CD4-positive, alpha-beta T cell treated with Interferon alpha-2 for 1 hour (primary cell): ENCODE results near the gene FSTL5.

Experiments used
- DNase-seq, 2 donors: peaks; one replicate each; pipeline ENCODE4 v3.0.0-alpha.2; 2020 to 2022

FSTL5 gene

DNA sequence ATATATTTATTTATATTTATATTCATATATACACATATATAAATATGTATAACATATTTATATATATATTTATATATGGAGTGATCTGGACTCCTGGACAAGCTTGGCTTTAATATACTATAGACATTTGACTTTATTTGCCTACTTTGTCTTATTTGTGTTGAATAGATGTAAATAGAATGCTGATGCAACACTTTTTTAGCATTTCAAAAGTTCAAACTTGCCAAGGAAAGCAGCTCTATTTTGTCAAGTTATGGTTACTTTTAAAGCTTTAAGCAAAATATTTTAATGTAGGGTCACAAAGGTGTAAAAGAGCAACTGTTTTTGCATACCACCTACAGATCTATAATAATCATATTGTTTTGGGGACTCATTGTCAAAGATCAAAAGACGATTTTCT lies 61.1 kb downstream of the FSTL5 start:
- DNase-seq, result no peak

DNA sequence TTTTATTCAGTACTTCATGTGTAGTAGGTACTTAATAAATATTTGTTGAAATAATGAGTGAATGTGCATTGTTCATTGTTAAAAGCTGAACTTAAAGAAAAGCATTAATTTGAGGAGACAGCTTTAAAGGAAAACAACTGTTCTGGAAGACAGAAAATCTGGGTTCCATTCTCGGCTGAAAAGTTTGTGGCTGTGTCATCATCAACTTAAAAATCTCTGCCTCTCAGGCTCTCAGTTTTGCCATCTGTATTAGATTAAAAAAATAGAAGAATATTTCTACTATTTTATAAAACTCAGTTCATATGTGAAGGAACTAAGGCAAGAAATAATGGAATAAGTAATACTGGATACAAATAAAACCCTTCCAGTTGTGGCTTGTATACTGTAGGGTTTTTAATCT lies 62.5 kb downstream of the FSTL5 start:
- DNase-seq, result no peak

DNA sequence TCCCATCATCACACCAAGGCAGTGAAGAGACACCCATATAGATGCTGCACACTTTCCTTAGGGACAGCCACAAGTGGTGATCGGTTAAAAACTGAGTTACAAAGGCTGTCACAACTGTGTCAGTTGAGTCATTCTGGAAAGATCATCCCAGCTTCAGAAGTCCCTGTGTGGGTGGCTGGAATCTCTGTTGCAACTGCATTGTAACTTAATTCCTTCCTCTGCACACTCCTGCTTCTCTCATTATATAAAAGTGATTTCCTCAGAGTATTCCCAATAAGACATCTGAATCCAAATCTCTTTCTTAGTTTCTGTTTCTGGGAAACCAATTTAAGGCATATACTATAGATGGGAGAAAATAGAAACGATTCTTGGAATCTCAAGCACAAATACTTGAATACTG lies 88.1 kb downstream of the FSTL5 start:
- DNase-seq, result no peak

GRCh38 chr4:162061214-162061613 lies 102.6 kb downstream of the FSTL5 start:
- DNase-seq, result no peak

- no peak for DNase-seq
Observed at GRCh38 chr4:162059656-162060055, 104.1 kb downstream of the FSTL5 start.

DNA sequence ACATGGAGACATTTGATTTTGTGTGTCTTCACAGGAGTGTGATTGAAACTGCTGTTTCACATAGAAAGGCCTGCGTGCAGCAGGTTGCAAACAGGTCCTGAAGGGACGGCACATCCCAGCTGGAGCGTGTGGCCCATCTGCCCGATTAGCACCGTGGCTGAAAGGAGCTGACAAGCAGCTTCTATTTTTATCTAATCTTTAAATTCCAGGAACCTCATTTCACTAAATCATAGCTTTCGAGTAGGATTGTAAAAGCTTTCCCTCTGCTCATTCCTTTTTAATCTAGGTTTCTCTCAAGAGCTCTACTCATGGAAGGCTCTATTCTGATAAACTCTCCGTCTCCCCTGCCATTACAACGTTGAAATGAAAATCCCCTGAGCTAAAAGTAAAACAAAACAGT lies 106.8 kb downstream of the FSTL5 start:
- DNase-seq, result no peak

DNA sequence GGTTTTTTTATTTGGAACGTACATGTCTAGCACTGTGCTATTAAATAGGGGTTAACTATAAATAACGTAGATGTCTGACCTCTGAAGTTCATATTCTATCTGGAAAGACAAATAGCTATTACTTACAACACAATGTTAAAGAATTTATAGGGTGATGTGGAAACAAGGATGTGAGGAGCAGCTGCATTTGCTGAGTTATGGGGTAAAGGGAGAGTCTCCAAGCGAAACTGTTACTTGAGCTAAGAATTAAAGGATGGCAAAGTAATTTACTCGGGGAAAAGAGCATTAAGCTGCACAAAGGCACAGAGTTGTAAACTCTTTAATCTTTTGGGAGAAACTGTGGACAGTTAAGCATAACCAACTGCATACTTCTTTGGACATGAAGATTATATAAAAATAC lies 117.7 kb downstream of the FSTL5 start:
- no peak for DNase-seq

DNA sequence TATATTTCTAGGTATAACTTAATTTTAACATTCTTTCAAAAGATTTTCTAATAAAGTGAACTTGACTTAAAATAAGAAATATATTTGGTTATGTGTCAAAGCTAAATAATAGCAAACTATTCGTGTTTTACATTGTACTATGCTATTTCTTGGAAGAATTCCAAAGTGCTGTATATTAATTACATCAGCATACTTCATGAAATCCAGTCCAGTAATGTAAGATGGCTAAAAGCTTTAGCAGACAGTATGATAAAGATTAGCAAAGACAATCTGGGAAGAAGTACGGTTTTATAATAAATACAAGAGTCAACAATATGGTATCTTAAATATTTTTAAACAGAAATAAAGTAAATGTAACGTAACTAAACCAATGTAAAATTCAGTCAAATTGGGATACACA lies 125.7 kb downstream of the FSTL5 start:
- DNase-seq, result no peak

DNA sequence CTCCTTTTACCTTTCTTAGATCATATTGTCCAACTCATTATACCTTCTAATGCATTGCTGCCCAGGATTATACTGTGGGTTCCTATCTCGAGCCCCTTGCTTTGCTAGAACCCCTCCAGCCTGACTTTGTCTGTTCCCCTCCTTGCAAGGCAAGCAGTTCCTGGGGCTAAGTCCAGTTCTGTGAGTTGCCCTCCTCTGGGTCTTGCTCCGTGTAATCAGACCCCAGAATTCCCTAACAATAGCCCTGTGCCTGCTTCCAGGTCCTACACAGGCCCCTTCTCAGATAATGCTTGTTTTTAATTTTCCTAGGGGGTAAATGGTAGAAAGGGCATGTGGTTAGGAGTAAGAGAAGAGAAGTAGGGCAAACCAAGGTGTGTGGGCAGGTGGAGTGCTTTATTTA lies 145.9 kb downstream of the FSTL5 start:
- no peak for DNase-seq

GRCh38 chr4:162016991-162017390 lies 146.8 kb downstream of the FSTL5 start:
- no peak for DNase-seq

DNA sequence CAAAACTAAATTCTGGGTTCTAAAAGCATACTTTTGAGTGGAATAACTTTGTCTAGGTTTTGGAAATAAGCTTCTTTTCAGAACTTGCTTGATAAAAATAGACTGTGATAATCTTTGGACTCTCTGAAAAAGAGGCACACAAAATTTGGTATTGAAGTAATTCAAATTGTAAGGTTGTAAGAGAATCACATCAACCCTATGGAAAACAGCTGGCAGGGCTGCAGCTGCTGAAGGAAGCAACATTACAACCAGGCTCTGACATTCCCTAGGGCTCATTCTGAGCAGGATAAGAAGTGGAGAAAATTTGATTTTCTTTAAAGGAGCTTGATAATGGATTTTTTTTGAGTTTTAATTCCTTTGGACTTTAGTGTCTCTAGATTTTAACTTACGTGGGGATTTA lies 147.6 kb downstream of the FSTL5 start:
- DNase-seq, result no peak

- DNase-seq, result no peak
Observed at GRCh38 chr4:162015090-162015489, 148.7 kb downstream of the FSTL5 start.

DNA sequence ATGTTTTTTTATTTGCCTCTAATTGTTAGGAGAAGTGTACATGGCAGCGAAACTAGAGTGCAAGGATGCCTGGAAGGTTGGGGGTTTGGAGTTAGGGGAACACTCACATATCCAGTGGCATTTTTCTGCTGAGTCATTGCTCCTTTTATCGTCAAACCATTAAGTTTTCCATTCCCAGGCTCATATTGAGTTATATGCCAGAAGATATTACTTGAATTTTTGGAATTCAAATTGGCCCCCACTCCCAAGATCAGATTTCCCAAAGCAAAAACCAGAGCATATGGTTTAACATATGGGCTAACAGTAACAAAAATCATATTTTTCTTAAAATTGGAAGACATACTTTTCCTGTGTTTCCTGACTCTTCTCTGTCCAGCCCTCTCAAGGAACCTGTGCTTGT lies 152.7 kb downstream of the FSTL5 start:
- no peak for DNase-seq

GRCh38 chr4:162010362-162010761 lies 153.4 kb downstream of the FSTL5 start:
- DNase-seq, result no peak

DNA sequence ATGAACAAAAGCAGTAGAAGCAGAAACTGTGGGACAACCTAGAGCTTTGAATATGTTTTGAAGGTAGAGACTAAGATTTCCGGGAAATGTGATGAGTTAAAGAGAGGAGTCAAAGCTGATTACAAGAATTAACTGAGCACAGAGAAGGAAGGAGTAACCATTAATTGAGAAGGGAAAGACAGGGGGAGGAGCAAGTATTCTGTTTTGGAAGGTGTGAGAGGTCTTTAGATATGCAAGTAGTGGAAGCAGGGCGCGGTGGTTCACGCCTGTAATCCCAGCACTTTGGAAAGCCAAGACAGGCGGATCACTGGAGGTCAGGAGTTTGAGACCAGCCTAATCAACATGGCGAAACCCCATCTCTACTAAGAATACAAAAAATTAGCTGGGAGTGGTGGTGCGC lies 171.5 kb downstream of the FSTL5 start:
- no peak for DNase-seq

GRCh38 chr4:161991811-161992210 lies 172.0 kb downstream of the FSTL5 start:
- DNase-seq, result no peak

GRCh38 chr4:161990721-161991120 lies 173.1 kb downstream of the FSTL5 start:
- DNase-seq, result no peak

DNA sequence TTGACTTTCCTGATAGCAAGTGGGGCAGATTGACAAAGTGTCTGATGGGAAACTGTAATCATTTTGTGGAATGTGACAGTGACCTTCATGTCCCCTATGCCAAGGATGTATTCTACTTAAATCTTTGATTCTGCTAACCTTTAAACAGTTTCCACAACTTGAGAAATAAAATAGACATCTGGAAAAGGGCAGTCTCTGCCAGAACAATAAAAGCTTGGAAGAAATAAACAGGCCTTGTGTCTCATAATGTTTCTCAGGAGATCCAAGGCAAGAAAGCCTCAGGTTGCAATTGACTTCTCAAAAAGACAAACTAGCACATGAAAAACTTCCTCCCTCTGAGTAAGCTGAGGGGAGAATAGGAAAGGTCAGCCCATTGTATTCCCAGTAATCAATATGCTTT lies 174.9 kb downstream of the FSTL5 start:
- DNase-seq, result no peak

DNA sequence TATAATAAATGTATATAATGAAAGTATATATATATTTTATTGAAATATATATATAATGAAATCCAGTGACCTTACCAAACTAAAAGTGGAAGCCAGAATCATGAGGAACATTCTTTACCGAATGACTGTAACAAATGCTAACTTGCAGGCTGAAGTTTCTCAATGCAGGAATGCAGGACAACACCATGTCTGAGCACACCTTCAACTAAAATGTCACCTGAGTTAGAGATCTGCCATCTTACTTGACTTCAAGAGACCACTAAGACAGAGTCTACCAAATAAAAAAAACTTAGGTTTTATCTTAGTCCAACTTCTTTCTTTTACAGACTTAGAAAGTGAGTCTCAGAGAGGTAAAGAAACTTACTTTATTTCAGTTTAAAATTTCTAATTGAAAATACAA lies 176.2 kb downstream of the FSTL5 start:
- no peak for DNase-seq

- no peak for DNase-seq
Observed at GRCh38 chr4:161952382-161952781, 211.4 kb downstream of the FSTL5 start.

- no peak for DNase-seq
Observed at GRCh38 chr4:161949946-161950725, 213.7 kb downstream of the FSTL5 start.

DNA sequence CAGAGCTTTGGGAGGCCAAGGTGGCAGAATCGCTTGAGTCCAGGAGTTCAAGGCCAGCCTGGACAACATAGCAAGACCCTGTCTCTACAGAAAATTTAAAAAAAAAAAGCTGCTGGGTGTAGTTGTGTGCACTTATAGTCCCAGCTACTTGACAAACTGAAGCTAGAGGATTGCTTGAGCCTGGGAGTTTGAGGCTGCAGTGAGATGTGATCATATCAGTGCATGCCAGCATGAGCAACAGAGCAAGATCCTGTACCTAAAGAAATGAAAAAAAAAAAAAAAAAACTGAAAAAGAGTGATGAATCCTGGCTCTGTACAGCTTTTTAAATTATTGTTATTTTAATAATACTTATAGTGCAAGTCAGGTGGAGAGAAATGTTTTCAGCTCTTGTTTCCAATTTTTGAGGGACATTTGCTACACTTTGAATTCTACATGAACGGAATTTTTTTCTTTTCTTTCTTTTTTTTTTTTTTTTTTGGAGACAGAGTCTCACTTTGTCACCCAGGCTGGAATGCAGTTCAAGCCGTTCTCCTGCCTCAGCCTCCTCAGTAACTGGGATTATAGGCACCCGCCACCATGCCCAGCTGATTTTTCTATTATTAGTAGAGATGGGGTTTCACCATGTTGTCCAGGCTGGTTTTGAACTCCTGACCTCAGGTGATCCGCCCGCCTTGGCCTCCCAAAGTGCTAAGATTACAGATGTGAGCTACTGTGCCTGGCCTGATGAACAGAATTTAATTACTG lies 215.6 kb downstream of the FSTL5 start:
- no peak for DNase-seq

DNA sequence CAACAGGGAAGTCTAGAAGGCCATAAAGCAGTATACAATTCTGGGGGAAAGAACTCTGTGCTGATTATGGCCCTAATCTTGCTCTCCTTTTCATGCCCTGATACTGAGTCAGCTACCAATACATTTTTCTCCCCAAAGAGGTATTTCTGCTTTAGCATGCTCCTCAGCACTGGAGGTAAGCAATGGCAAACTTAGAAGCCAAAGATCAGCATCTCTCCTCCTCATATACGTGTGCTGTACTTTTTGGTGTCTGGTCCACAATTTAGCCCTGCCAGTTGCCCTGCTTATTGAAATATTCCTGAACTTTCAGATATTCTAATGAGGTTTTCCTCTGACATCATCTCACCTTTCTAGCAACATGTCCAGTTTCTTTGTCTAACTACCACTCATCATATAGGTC lies 226.2 kb downstream of the FSTL5 start:
- no peak for DNase-seq
